ENCODE results near the gene UQCRFS1. TPM values are rescaled to one million over a fixed set of nuclear protein-coding genes. Genes with fewer than 3 reads are reported as not detected.

UQCRFS1 gene
- 10 to 100 TPM; 17.3 to 24.4 (median 18.6) TPM for total RNA-seq
- 23.6 TPM for total RNA-seq (2013)
- total RNA-seq, result 40.3 to 144 (median 70.3) reads per million in 29 experiments

DNA sequence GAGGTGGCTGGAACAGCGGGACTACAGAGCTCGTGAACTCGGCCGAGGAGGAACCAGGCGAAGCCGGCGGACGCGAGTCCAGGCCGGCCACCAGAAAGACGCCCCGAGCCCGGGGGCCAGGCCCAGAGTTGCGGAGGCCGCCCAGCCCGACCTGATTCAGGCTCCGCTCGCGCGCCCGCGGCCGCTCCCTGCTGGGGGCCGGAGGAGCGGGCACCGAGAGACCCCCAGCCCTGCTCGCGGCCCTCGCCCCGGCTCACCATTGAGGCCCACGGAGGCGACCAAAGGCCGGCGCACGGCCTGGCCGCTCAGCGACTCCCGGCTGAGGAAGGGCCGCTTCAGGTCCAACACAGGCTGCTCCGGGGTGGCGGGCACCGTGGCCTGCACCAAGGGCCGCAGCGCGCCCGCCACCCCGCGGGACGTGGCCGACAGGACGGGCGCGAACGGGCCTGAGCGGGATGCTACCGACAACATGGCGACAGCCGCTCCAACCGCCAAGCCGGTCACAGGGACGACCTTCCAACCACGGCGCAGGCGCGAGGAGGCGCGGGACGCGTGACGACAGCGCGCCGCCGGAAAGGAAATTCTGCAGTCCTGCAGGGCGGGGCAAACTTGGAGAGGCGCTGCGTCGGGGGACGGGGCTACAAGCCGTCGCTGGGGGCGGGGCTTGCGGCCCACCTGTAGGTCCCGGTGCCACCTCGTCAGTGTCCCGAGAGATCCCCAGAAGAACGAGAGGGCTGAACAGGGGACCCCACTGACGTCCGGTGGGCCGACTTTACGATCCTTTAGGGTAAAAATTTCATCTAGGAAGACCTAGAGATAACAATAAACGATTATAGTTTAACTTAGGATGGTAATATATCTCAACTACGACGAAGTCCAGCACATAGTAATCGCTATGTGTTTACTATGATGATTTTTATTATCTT, at the start of gene UQCRFS1:
Gene UQCRFS1, minus strand, starts transcription at position 504 of the 926 bp plus-strand sequence. Its CDS starts 33 bp downstream, at position 471.
- peaks cover 8 to 10% of the 10 kb centered on the region in 2 experiments for H3K4me1 ChIP-seq (ENCODE audit: control insufficient read depth in 1 of 2, extremely low read depth in 1 of 2, insufficient read depth in 2 of 2, low read length in 2 of 2)
- H3K27me3 ChIP-seq (replicated peaks in 1 of 2; ENCODE audit: control insufficient read depth in 2 of 2, extremely low read depth in 1 of 2, insufficient read depth in 2 of 2, low read length in 1 of 2), result peaks cover 0 to 4% of the 10 kb centered on the region in 2 experiments
- ChIA-PET CTCF (interaction anchor here in 1 of 2 donors (0.9 kb wide), 1 partner anchor 50 kb away, joined by 5 read pairs; no protein-coding TSS in a partner anchor), POLR2A (interaction anchor here in 1 of 2 donors (0.6 kb wide), 1 partner anchor 477 kb away, joined by 3 read pairs; no protein-coding TSS in a partner anchor)
- peak; percentile 87 to 96 (median 93) for DNase-seq
- H3K27me3 Mint-ChIP-seq, result peaks cover 7 to 12% of the 10 kb centered on the region in 2 donors
- H3K4me1 Mint-ChIP-seq, result peaks cover 46 to 49% (median 49%) of the 10 kb centered on the region in 3 donors
- H3K9me3 ChIP-seq, result no peaks in the 10 kb centered on the region
- peak; percentile 96 to 97 (median 97) for ATAC-seq (replicated peaks in 1 of 4)
- WGBS (ENCODE audit: insufficient coverage), result under 1% methylated on average over 70 of the region's 95 CpGs
- peak within 1 kb of the TSS; percentile 92 to 94 for H3K27ac Mint-ChIP-seq
- H3K9me3 Mint-ChIP-seq, result peaks cover 0 to 4% (median 3%) of the 10 kb centered on the region in 3 donors
- H3K27ac ChIP-seq (ENCODE audit: low read length), result peak within 1 kb of the TSS; percentile 77
- H3K4me3 Mint-ChIP-seq, result peak within 1 kb of the TSS; percentile 93 to 97 (median 95)
- peaks cover 23% of the 10 kb centered on the region for H3K36me3 Mint-ChIP-seq
- peak within 1 kb of the TSS; percentile 60 to 89 for H3K4me3 ChIP-seq (ENCODE audit: control insufficient read depth in 1 of 2, extremely low read depth in 1 of 2, low read length in 1 of 2)
- peaks cover 0 to 6% of the 10 kb centered on the region in 2 donors for H3K36me3 ChIP-seq (ENCODE audit: control insufficient read depth in 2 of 2, extremely low read depth in 1 of 2, insufficient read depth in 1 of 2, low read length in 1 of 2)

DNA sequence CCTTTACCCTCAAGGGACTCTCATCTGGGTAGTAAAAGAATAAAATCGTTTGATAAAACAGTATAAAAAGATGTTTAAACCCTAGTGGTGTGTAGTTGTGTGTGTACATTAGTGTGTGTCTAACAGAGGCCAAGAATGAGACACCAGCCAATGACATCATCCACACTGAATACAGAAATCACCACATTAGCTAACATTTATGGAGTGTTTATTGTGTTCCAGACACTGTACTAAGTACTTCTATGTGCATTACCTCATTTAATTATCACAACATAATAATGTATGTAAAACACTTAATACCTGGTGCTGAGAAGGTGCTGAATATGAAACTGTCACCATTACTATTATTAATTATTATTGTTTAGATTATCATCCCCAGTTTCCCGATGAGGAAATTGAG, 49.1 kb upstream of the UQCRFS1 start:
- WGBS (ENCODE audit: insufficient coverage), result no CpG with 5 or more reads among the region's 2 CpGs
- Mint-ChIP-seq H3K9me3 (no peaks in the 10 kb centered on the region), H3K27ac (no peak overlapping the region), H3K27me3 (peaks cover 24 to 27% of the 10 kb centered on the region in 2 donors), H3K36me3 (no peaks in the 10 kb centered on the region), H3K4me1 (peaks cover 0 to 7% (median 0%) of the 10 kb centered on the region in 3 donors), H3K4me3 (no peak overlapping the region)
- ATAC-seq (replicated peaks in 1 of 4), result no peak
- ChIA-PET POLR2A (no interaction called here), CTCF (interaction anchor here (0.5 to 0.7 kb wide), 2 partner anchors 525 to 1429 kb away, joined by 3 to 8 read pairs; no protein-coding TSS in a partner anchor)
- H3K27ac ChIP-seq (ENCODE audit: low read length), result no peak overlapping the region
- H3K4me3 ChIP-seq (ENCODE audit: control insufficient read depth in 1 of 2, extremely low read depth in 1 of 2, low read length in 1 of 2), result no peak overlapping the region
- H3K36me3 ChIP-seq (ENCODE audit: control insufficient read depth in 2 of 2, extremely low read depth in 1 of 2, insufficient read depth in 1 of 2, low read length in 1 of 2), result no peaks in the 10 kb centered on the region
- H3K4me1 ChIP-seq (ENCODE audit: control insufficient read depth in 1 of 2, extremely low read depth in 1 of 2, insufficient read depth in 2 of 2, low read length in 2 of 2), result peaks cover 0 to 12% of the 10 kb centered on the region in 2 experiments
- peaks cover 0 to 18% of the 10 kb centered on the region in 2 experiments for H3K27me3 ChIP-seq (replicated peaks in 1 of 2; ENCODE audit: control insufficient read depth in 2 of 2, extremely low read depth in 1 of 2, insufficient read depth in 2 of 2, low read length in 1 of 2)
- no peak for DNase-seq
- no peaks in the 10 kb centered on the region for H3K9me3 ChIP-seq

DNA sequence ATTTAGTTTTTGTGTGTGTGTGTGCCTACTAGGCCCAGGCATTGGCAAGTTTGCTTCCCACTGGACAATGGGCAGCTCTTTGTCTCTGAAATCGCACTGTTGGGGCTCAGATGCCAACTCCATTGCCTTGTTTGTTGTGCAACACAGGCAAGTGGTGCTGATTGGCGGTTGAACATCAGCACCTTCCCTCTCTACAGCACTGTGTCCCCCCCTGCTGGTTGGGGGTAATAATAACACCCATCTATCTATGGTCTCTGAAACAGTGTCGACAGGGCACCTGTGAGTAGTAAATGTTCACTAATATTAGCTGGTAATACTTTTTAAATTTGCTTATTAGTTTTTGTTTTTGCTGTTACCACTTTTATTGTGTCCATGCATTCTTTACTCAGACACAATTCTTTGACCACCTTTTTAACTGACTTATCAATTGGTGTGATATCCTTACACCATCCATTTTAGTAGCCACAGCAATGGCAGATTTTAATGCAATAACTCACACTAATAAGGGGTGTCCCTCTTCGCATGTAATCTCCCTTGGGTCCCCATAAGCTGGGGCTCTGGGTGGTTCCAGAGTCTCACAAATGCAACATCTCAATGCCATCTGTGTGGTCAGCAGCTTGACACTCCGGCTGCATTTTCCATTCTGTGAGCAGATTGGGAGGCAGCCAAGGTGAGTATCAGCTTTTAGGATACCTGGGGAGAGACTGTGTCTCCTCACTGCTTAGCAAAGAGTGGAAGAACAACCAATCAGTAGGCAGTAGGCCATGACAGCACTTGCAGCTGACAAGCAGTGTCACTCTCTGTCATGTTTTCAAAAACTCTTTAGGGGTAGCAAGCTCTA, 47.7 kb upstream of the UQCRFS1 start:
- Histone ChIP-seq H3K4me1 (ENCODE audit: control insufficient read depth in 1 of 2, extremely low read depth in 1 of 2, insufficient read depth in 2 of 2, low read length in 2 of 2) (peaks cover 0 to 12% of the 10 kb centered on the region in 2 experiments), H3K4me3 (ENCODE audit: control insufficient read depth in 1 of 2, extremely low read depth in 1 of 2, low read length in 1 of 2) (no peak overlapping the region), H3K36me3 (ENCODE audit: control insufficient read depth in 2 of 2, extremely low read depth in 1 of 2, insufficient read depth in 1 of 2, low read length in 1 of 2) (no peaks in the 10 kb centered on the region), H3K27me3 (replicated peaks in 1 of 2; ENCODE audit: control insufficient read depth in 2 of 2, extremely low read depth in 1 of 2, insufficient read depth in 2 of 2, low read length in 1 of 2) (peaks cover 0 to 19% of the 10 kb centered on the region in 2 experiments), H3K9me3 (no peaks in the 10 kb centered on the region), H3K27ac (ENCODE audit: low read length) (no peak overlapping the region)
- peaks cover 17 to 25% of the 10 kb centered on the region in 2 donors for H3K27me3 Mint-ChIP-seq
- no peak overlapping the region for H3K4me3 Mint-ChIP-seq
- no peaks in the 10 kb centered on the region for H3K36me3 Mint-ChIP-seq
- ChIA-PET CTCF (interaction anchor here (0.6 to 1.3 kb wide), 3 partner anchors 41 to 523 kb away, joined by 3 to 4 read pairs (median 4); no protein-coding TSS in a partner anchor), POLR2A (no interaction called here)
- ATAC-seq (replicated peaks in 1 of 4), result no peak
- peaks cover 0 to 7% (median 0%) of the 10 kb centered on the region in 3 donors for H3K4me1 Mint-ChIP-seq
- whole genome bisulfite sequencing (ENCODE audit: insufficient coverage), result 83% methylated on average over 1 of the region's 5 CpGs
- H3K9me3 Mint-ChIP-seq, result no peaks in the 10 kb centered on the region
- no peak overlapping the region for H3K27ac Mint-ChIP-seq
- peak in 3 of 35 experiments; percentile 8 to 43 (median 9) for DNase-seq

DNA sequence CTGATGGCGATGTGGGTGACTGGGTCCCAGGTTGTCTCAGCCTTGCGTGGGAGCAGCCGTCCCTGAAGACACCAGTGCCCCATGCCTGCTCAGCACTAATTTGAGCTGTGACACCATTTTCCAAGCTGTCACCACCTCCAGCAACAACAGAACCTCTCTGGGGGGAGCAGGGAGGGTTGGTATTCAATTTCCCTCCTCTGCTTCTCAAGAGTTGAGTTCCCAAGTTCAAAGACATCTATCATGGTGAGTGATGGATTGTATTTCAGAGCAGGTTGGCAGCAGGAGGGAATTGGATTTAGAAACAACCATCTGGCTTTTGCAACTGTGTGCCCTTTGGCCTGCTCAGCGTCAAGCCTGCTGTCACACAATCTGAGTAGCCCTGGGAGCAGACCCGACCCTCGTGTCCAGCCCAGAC, 46.9 kb upstream of the UQCRFS1 start:
- CTCF ChIA-PET, result no interaction called here

DNA sequence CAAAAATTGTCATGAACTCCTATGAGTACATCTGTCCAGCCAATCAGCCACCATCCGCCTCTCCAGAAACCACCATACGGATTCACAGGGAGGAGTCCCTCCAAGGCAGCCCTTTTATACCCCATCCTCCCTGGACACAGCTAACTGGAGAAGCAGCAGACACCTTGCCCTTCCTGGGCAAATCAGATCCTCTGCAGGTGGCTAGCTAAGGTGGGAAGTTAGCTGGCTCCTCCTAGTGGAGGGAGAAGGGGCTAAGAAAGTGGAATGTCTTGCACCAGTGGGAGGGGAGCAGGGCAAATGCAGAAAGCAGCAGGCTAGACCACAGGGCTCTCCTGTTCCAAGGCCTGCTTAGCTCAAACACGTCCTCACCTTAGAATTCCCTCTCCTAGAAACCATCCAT, 46.2 kb upstream of the UQCRFS1 start:
- CTCF ChIA-PET, result no interaction called here
- no peak overlapping the region for H3K27ac Mint-ChIP-seq
- H3K4me3 Mint-ChIP-seq, result no peak overlapping the region
- Histone ChIP-seq H3K9me3 (no peaks in the 10 kb centered on the region), H3K4me3 (ENCODE audit: control insufficient read depth in 1 of 2, extremely low read depth in 1 of 2, low read length in 1 of 2) (no peak overlapping the region), H3K36me3 (ENCODE audit: control insufficient read depth in 2 of 2, extremely low read depth in 1 of 2, insufficient read depth in 1 of 2, low read length in 1 of 2) (no peaks in the 10 kb centered on the region), H3K27me3 (replicated peaks in 1 of 2; ENCODE audit: control insufficient read depth in 2 of 2, extremely low read depth in 1 of 2, insufficient read depth in 2 of 2, low read length in 1 of 2) (peaks cover 0 to 21% of the 10 kb centered on the region in 2 experiments), H3K4me1 (ENCODE audit: control insufficient read depth in 1 of 2, extremely low read depth in 1 of 2, insufficient read depth in 2 of 2, low read length in 2 of 2) (peaks cover 0 to 12% of the 10 kb centered on the region in 2 experiments), H3K27ac (ENCODE audit: low read length) (no peak overlapping the region)
- no peak for ATAC-seq (replicated peaks in 1 of 4)
- peaks cover 0 to 7% (median 0%) of the 10 kb centered on the region in 3 donors for H3K4me1 Mint-ChIP-seq
- peaks cover 18 to 27% of the 10 kb centered on the region in 2 donors for H3K27me3 Mint-ChIP-seq
- H3K36me3 Mint-ChIP-seq, result no peaks in the 10 kb centered on the region
- no peak for DNase-seq
- POLR2A ChIA-PET, result no interaction called here
- no CpG with 5 or more reads among the region's 3 CpGs for WGBS (ENCODE audit: insufficient coverage)
- no peaks in the 10 kb centered on the region for H3K9me3 Mint-ChIP-seq

More for the DNA sequence above, 46.9 kb upstream of the UQCRFS1 start:
- Histone ChIP-seq H3K27me3 (replicated peaks in 1 of 2; ENCODE audit: control insufficient read depth in 2 of 2, extremely low read depth in 1 of 2, insufficient read depth in 2 of 2, low read length in 1 of 2) (peaks cover 0 to 21% of the 10 kb centered on the region in 2 experiments), H3K4me3 (ENCODE audit: control insufficient read depth in 1 of 2, extremely low read depth in 1 of 2, low read length in 1 of 2) (no peak overlapping the region), H3K27ac (ENCODE audit: low read length) (no peak overlapping the region), H3K4me1 (ENCODE audit: control insufficient read depth in 1 of 2, extremely low read depth in 1 of 2, insufficient read depth in 2 of 2, low read length in 2 of 2) (peaks cover 0 to 12% of the 10 kb centered on the region in 2 experiments), H3K9me3 (no peaks in the 10 kb centered on the region), H3K36me3 (ENCODE audit: control insufficient read depth in 2 of 2, extremely low read depth in 1 of 2, insufficient read depth in 1 of 2, low read length in 1 of 2) (no peaks in the 10 kb centered on the region)
- POLR2A ChIA-PET, result no interaction called here
- 78% methylated on average over 3 of the region's 6 CpGs for WGBS (ENCODE audit: insufficient coverage)
- Mint-ChIP-seq H3K4me1 (peaks cover 0 to 7% (median 0%) of the 10 kb centered on the region in 3 donors), H3K9me3 (no peaks in the 10 kb centered on the region), H3K36me3 (no peaks in the 10 kb centered on the region), H3K4me3 (no peak overlapping the region), H3K27ac (no peak overlapping the region), H3K27me3 (peaks cover 17 to 22% of the 10 kb centered on the region in 2 donors)
- DNase-seq (no peak), ATAC-seq (replicated peaks in 1 of 4) (no peak)
